ENCODE measurements around the gene SPRED2.

Gene SPRED2, protein sequence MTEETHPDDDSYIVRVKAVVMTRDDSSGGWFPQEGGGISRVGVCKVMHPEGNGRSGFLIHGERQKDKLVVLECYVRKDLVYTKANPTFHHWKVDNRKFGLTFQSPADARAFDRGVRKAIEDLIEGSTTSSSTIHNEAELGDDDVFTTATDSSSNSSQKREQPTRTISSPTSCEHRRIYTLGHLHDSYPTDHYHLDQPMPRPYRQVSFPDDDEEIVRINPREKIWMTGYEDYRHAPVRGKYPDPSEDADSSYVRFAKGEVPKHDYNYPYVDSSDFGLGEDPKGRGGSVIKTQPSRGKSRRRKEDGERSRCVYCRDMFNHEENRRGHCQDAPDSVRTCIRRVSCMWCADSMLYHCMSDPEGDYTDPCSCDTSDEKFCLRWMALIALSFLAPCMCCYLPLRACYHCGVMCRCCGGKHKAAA

GRCh38 chr2:65432227-65433190 is at the start of gene SPRED2:
Gene SPRED2 (minus strand): TSS chr2:65432599. CDS start chr2:65431987, 612 bp downstream.
- peak; percentile 49 to 96 (median 85) for DNase-seq

DNA sequence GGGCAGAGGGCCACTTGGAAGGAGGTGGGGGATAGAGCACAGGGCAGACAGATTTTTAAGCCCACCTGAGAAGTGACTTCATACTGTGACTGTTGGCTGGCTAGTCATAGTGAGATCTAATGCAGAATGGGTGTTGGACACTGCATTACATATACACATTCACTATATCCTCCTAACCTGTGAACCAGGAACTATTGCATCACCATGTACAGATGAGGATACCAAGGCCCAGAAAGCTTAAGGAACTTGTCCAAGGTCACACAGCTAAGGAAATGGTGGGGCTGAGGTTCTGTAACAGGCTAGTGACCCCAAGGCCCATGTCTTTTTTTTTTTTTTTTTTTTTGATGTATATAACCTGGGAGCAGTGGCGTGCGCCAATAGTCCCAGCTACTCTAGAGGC is 49.6 kb upstream of the SPRED2 start:
- DNase-seq, result no peak

DNA sequence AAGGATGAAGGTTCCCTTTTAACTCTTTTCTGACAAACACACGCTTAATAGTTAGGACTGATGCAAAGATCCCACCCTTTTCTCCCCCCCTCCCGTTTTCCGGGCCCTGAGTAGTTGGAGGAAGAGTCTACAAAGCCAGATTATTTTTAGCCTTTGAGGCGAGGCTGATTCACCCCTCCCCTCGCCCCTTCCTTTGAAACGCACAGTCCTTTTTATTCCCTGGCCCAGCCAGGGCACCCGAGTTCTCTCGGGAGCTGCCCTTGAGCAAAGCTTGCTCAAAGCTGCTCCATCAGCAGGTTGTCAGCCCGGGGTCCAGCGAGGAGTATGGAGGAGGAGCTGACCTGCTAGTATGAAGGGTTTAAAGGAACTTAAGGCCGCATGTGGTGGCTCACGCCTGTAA is 47.1 kb upstream of the SPRED2 start:
- DNase-seq, result no peak

GRCh38 chr2:65478498-65479135 is 46.2 kb upstream of the SPRED2 start:
- DNase-seq, result no peak

DNA sequence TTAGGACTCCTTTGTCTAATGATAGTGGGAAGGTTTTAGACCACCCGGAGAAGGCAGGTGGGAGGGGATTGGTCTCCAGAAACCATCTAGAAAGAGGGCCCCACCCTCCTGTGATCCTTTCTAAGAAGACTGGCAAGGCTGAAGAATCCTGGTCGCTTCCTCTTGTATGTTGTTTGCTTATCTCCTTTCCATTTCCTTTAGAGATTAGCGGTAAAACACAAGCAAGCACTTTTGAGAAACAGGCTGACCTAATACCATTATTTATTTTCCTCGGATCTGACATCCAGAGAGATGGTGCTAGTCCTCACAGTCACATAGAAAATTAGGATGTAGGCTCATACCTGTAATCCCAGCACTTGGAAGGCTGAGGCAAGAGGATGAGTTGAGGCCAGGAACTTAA is 45.2 kb upstream of the SPRED2 start:
- no peak for DNase-seq

- no peak for DNase-seq
Observed at GRCh38 chr2:65476778-65477177, 44.4 kb upstream of the SPRED2 start.

GRCh38 chr2:65475000-65475399 is 42.6 kb upstream of the SPRED2 start:
- DNase-seq, result no peak

- no peak for DNase-seq
Observed at GRCh38 chr2:65473045-65473444, 40.6 kb upstream of the SPRED2 start.

DNA sequence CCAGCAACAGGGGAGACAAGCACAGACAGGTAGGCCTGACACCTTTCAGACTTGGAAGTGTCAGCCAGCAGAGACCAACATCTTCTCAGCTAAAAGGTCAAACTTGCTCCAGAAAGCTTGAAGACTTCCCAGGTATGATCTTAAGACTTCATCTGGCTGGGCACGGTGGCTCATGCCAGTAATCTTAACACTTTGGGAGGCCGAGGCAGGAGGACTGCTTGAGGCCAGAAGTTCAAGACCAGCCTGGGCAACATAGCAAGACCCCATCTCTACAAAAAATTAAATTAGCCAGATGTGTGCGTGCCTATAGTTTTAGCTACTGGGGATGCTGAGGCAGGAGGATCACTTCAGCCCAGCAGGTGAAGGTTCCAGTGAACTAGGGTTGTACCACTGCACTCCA is 39.0 kb upstream of the SPRED2 start:
- no peak for DNase-seq

- DNase-seq, result no peak
Observed at GRCh38 chr2:65466551-65466950, 34.2 kb upstream of the SPRED2 start.

DNA sequence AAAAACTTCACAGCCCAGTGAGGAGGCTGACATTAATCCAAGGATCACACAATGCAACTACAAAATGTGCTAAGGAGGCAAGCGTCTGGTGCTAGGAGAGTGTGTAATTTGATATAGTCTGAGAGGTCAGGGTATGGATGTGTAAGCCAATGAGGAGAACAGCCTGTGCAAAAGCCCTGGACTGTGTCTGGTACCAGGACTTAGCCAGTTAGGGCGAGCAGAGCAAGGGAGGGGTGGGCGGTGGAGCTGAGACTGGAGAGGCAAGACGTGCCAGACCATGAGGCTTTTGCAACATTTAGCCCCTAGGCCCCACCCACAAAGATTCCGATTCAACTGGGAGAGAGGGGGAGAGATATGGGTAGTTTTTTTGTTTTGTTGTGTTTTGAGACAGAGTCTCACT is 33.5 kb upstream of the SPRED2 start:
- no peak for DNase-seq

- no peak for DNase-seq
Observed at GRCh38 chr2:65465124-65465523, 32.7 kb upstream of the SPRED2 start.

- DNase-seq, result no peak
Observed at GRCh38 chr2:65464604-65465003, 32.2 kb upstream of the SPRED2 start.

DNA sequence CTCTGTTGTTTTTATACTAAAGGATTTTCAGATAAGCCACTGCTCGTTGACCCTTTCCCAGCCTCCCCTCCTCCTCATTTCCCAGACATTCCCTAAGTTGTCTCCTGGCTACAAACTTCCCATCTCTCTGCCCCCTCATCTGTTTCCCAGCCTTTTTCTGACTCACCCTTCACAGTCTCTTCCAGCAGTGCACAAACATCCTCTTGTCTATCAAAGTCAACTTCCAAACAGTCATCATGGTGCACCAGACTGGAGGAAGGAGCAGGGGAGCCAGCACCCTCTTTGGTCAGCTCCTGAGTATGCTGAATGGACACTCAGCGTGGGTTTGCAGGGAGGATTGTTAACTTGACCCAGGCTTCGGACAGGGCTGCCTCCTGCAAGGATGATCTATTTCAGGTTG is 26.6 kb upstream of the SPRED2 start:
- no peak for DNase-seq

GRCh38 chr2:65456886-65457285 is 24.5 kb upstream of the SPRED2 start:
- DNase-seq, result no peak

GRCh38 chr2:65456064-65456463 is 23.7 kb upstream of the SPRED2 start:
- DNase-seq, result no peak

DNA sequence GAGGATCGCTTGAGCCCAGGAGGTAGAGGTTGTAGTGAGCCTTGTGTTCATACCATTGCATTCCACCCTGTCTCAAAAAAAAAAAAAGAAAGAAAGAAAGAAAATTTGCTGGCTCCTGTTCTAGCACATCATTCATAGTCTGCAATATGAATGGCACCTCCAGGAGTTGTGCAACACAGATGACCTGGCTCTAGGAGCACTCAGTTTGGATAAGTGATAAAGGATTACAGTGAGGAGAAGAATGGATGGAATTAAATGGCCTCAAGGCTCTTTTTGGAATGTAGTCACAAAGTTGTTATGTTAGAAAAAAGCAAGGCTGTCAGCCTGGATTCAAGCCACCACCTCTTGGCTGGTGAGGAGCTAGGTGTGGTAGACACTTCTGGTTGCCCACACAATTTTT is 21.5 kb upstream of the SPRED2 start:
- no peak for DNase-seq

DNA sequence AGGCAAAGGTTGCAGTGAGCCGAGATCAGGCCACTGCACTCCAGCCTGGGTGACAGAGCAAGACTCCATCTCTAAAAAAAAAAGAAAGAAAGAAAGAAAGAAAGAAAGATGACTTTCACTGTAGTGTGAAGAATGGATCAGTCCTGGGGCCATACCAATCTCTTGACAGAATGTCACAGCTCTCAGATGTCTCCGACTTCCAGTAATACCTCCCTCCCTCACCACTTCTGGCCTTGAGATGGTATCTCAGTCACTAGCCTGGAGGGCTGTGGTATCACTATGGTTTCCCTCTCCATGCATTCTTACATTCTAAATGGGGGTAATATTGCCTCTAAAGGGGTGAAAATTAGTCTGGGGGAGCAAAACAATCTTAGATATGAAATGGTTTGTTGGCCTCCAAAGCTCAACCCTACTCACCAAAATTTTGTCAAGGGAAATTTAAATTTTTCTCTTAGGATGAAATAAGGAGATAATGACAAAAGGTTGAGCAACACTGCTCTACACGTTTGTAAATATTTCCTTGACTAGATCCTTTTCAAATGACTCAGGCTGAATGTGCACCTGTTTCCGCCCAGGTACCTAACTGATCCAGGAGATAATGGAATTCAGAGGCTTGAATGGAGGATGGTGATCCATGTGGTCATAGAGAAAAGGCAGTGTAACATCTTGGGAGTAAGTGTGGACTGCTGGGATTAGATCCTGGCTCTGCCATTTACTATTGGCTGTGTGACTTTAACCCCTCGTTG is 19.9 kb upstream of the SPRED2 start:
- DNase-seq, result no peak

DNA sequence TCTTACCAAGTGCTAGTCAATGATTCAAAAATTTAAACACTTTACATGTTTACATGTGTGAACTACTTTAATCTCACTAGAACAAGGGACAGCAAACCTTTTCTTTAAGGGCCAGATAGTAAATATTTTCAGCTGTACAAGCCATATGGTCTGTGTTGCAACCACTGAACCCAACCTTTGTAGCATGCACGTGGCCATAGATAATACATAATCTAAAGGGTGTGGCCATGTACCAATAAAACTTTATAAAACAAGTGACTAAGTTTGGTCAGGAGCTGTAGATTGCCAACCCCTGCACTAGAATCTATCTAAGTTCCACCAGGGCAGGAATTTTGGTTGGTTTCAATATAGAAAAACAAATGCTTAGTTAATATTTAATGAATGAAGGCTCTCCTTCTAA is 18.4 kb upstream of the SPRED2 start:
- DNase-seq, result no peak

DNA sequence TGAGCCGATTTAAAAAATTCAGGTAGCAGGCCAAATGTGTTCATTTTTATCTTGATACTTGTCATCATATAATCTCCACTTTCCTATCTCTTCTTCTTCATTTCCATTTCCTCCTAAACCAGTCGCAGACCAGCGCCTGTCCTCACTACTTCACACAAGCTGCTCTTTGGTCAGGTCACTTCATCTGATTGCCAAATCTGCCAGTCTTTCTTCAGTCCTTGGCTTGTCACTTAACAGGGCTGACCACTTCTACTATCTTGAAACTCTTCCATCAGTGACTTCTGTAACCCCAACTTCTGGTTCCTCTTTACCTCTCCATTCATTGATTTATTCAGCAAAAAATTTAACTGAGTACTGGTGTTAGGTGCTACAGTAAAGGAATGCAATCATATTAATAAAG is 18.0 kb upstream of the SPRED2 start:
- no peak for DNase-seq
